PC-9 (cell line): Measurements from ENCODE around the gene ETFA. TPM values are rescaled to one million over a fixed set of nuclear protein-coding genes. Genes with fewer than 3 reads are reported as not detected.

ENCODE experiments used
- BruUV-seq: library from RNA; stranded (reverse); fragments of 400-500 nt; replicated peaks from 2 replicates; lab custom pipeline; 2021; lab: Mats Ljungman, UMichigan
- CTCF ChIA-PET: fragments of 300-600 bp; sonication (Branson Sonifier 250); formaldehyde crosslinking; loops from one replicate; lab custom pipeline; 2022; ENCODE audit warnings: antibody characterized with exemption; lab: Charles Lee
- POLR2A ChIA-PET: fragments of 300-600 bp; sonication (Branson Sonifier 250); formaldehyde crosslinking; loops from one replicate; lab custom pipeline; 2022; ENCODE audit warnings: antibody characterized with exemption; ENCODE audit not compliant: unreplicated experiment; lab: Charles Lee
- DNase-seq, 2 experiments: peaks; one replicate each; pipeline versions ENCODE4 v3.0.0 to v3.0.0-alpha.2; 2015 to 2022; ENCODE audit warnings: mixed read lengths in 1 of 2
- H2AFZ ChIP-seq: fragments of 200-600 bp; sonication (generic); 2 replicates; pipeline ENCODE4 v1.8.1; 2017; ENCODE audit warnings: antibody characterized with exemption
- H3F3A ChIP-seq: fragments of 200-600 bp; sonication (generic); 2 replicates; pipeline ENCODE4 v1.8.1; 2017; ENCODE audit warnings: antibody characterized with exemption, mild to moderate bottlenecking, low read depth; ENCODE audit not compliant: insufficient read depth
- H3K27ac ChIP-seq: fragments of 200-600 bp; sonication (generic); 2 replicates; pipeline ENCODE4 v1.6.1; 2016; ENCODE audit warnings: mixed run types
- H3K27me3 ChIP-seq: fragments of 200-600 bp; sonication (generic); 2 replicates; pipeline ENCODE4 v1.6.1; 2016; ENCODE audit warnings: low read depth, mixed run types; ENCODE audit not compliant: insufficient read depth
- H3K36me3 ChIP-seq: fragments of 200-600 bp; sonication (generic); 2 replicates; pipeline ENCODE4 v1.6.1; 2016; ENCODE audit warnings: low read depth, mixed run types
- H3K4me1 ChIP-seq: fragments of 200-600 bp; sonication (generic); replicated peaks from 2 replicates; pipeline ENCODE4 v1.6.1; 2016; ENCODE audit warnings: mixed run types; ENCODE audit not compliant: insufficient read depth
- H3K4me2 ChIP-seq: fragments of 200-600 bp; sonication (generic); 2 replicates; pipeline ENCODE4 v1.6.1; 2017; ENCODE audit warnings: mixed run types
- H3K4me3 ChIP-seq: fragments of 200-600 bp; sonication (generic); 2 replicates; pipeline ENCODE4 v1.6.1; 2016; ENCODE audit warnings: mixed run types
- H3K79me2 ChIP-seq: fragments of 200-600 bp; sonication (generic); 2 replicates; pipeline ENCODE4 v1.6.1; 2017; ENCODE audit warnings: low read depth, mixed run types
- H3K9me2 ChIP-seq: fragments of 200-600 bp; sonication (generic); 2 replicates; pipeline ENCODE4 v1.8.1; 2017; ENCODE audit warnings: mild to moderate bottlenecking; ENCODE audit not compliant: insufficient read depth
- H3K9me3 ChIP-seq: fragments of 200-600 bp; sonication (generic); 2 replicates; pipeline ENCODE4 v1.8.1; 2016; ENCODE audit warnings: low read depth; ENCODE audit not compliant: insufficient read depth
- H4K20me1 ChIP-seq: fragments of 200-600 bp; sonication (generic); 2 replicates; pipeline ENCODE4 v1.8.1; 2017; ENCODE audit not compliant: insufficient read depth
- EZH2 ChIP-seq: fragments of 200-600 bp; sonication (generic); IDR thresholded peaks from 2 replicates; pipeline ENCODE4 v1.8.0; 2017; ENCODE audit warnings: antibody characterized with exemption, low read depth
- intact Hi-C: fragments of 100-400 bp; cut with micrococcal nuclease; formaldehyde crosslinking; loops from one replicate; pipeline ENCODE4 v1.10.0; 2022; ENCODE audit not compliant: unreplicated experiment
- total RNA-seq: library from RNA; stranded (reverse); gene quantifications from 2 replicates; pipeline ENCODE4 v1.2.3, GENCODE V29; 2021
- TF ChIP-seq, protein P1 (sequence below): fragments of 200-600 bp; sonication (generic); conservative IDR thresholded peaks from 2 replicates; pipeline ENCODE4 v1.6.1; 2017; ENCODE audit warnings: mixed run types, antibody characterized with exemption, mild to moderate bottlenecking, moderate library complexity

Gene ETFA
- total RNA-seq, 1 experiment from 2014 or later: 187 TPM

GRCh38 chr15:76201536-76202255 lies 109.6 kb downstream of the ETFA start:
- ChIA-PET POLR2A (interaction anchor here (0.6 kb wide), 1 partner anchor 1050 kb away, joined by 6 read pairs; no protein-coding TSS in a partner anchor), CTCF (no interaction called here)
- peaks cover 25% of the 10 kb centered on the region for H3K4me1 ChIP-seq
- no peaks in the 10 kb centered on the region for H3K36me3 ChIP-seq
- H4K20me1 ChIP-seq: no peaks in the 10 kb centered on the region; the same call in 1 of the 2 replicates
- intact Hi-C loops: no loop called here
- H3K4me2 ChIP-seq: no peak overlapping the region
- no peak overlapping the region for H3K27ac ChIP-seq
- H3K79me2 ChIP-seq: no peaks in the 10 kb centered on the region
- no peaks in the 10 kb centered on the region for H3K9me3 ChIP-seq
- no peak overlapping the region for H2AFZ ChIP-seq
- DNase-seq: no peak
- H3K27me3 ChIP-seq: no peaks in the 10 kb centered on the region
- BruUV-seq: no TSS peak
- no peak for TF ChIP-seq EZH2
- TF ChIP-seq, protein P1, sequence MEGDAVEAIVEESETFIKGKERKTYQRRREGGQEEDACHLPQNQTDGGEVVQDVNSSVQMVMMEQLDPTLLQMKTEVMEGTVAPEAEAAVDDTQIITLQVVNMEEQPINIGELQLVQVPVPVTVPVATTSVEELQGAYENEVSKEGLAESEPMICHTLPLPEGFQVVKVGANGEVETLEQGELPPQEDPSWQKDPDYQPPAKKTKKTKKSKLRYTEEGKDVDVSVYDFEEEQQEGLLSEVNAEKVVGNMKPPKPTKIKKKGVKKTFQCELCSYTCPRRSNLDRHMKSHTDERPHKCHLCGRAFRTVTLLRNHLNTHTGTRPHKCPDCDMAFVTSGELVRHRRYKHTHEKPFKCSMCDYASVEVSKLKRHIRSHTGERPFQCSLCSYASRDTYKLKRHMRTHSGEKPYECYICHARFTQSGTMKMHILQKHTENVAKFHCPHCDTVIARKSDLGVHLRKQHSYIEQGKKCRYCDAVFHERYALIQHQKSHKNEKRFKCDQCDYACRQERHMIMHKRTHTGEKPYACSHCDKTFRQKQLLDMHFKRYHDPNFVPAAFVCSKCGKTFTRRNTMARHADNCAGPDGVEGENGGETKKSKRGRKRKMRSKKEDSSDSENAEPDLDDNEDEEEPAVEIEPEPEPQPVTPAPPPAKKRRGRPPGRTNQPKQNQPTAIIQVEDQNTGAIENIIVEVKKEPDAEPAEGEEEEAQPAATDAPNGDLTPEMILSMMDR: no peak
- H3F3A ChIP-seq: peaks cover 18% of the 10 kb centered on the region
- H3K4me3 ChIP-seq: no peak overlapping the region
- no peaks in the 10 kb centered on the region for H3K9me2 ChIP-seq

GRCh38 chr15:76200641-76201105 lies 110.6 kb downstream of the ETFA start:
- no peaks in the 10 kb centered on the region; the same call in 1 of the 2 replicates for H4K20me1 ChIP-seq
- peaks cover 35% of the 10 kb centered on the region for H3K4me1 ChIP-seq
- H2AFZ ChIP-seq: no peak overlapping the region
- no peak overlapping the region for H3K4me3 ChIP-seq
- BruUV-seq: no TSS peak
- no peak overlapping the region for H3K27ac ChIP-seq
- H3K27me3 ChIP-seq: no peaks in the 10 kb centered on the region
- CTCF ChIA-PET: interaction anchor here (0.6 kb wide), 1 partner anchor 136 kb away, joined by 4 read pairs; the partner anchor contains the start of gene ISL2
- H3K9me2 ChIP-seq: no peaks in the 10 kb centered on the region
- no peak for DNase-seq
- POLR2A ChIA-PET: no interaction called here
- intact Hi-C loops: no loop called here
- peaks cover 21% of the 10 kb centered on the region for H3F3A ChIP-seq
- H3K36me3 ChIP-seq: no peaks in the 10 kb centered on the region
- H3K79me2 ChIP-seq: no peaks in the 10 kb centered on the region
- TF ChIP-seq, protein P1: no peak
- no peak for TF ChIP-seq EZH2
- H3K4me2 ChIP-seq: no peak overlapping the region
- H3K9me3 ChIP-seq: no peaks in the 10 kb centered on the region

GRCh38 chr15:76200083-76200465 lies 111.2 kb downstream of the ETFA start:
- H3K4me2 ChIP-seq: no peak overlapping the region
- no peaks in the 10 kb centered on the region; the same call in 1 of the 2 replicates for H4K20me1 ChIP-seq
- H3K9me3 ChIP-seq: no peaks in the 10 kb centered on the region
- no TSS peak for BruUV-seq
- H3K27me3 ChIP-seq: no peaks in the 10 kb centered on the region
- H3K4me1 ChIP-seq: peaks cover 35% of the 10 kb centered on the region
- no peaks in the 10 kb centered on the region for H3K9me2 ChIP-seq
- no peak overlapping the region for H3K4me3 ChIP-seq
- TF ChIP-seq, protein P1: no peak
- no peak for TF ChIP-seq EZH2
- POLR2A ChIA-PET: no interaction called here
- CTCF ChIA-PET: no interaction called here
- no peak overlapping the region for H3K27ac ChIP-seq
- no peak for DNase-seq
- no peaks in the 10 kb centered on the region for H3K36me3 ChIP-seq
- intact Hi-C loops: no loop called here
- no peaks in the 10 kb centered on the region for H3K79me2 ChIP-seq
- H2AFZ ChIP-seq: no peak overlapping the region
- peaks cover 21% of the 10 kb centered on the region for H3F3A ChIP-seq
